Myocyte (in vitro differentiated cells): ENCODE results near the gene MEF2C. TPM values are rescaled to one million over a fixed set of nuclear protein-coding genes. Genes with fewer than 3 reads are reported as not detected.
A peak's percentile ranks its signal among the peaks of the same experiment; 100 is the strongest.

Source experiments
- DNase-seq: peaks from one replicate; pipeline ENCODE4 v3.0.0-alpha.2; 2012; ENCODE audit warnings: low read depth
- total RNA-seq: library from RNA; depleted of rRNA; stranded (reverse); fragments of >200 nt; gene quantifications from 2 replicates; pipeline ENCODE4 v1.2.3, GENCODE V29; 2014

The MEF2C gene
- total RNA-seq, 1 donor from 2014 or later, result 364 TPM

GRCh38 chr5:88690409-88691229 lies 192.4 kb downstream of the MEF2C start:
- DNase-seq, result peak; percentile 74

DNA sequence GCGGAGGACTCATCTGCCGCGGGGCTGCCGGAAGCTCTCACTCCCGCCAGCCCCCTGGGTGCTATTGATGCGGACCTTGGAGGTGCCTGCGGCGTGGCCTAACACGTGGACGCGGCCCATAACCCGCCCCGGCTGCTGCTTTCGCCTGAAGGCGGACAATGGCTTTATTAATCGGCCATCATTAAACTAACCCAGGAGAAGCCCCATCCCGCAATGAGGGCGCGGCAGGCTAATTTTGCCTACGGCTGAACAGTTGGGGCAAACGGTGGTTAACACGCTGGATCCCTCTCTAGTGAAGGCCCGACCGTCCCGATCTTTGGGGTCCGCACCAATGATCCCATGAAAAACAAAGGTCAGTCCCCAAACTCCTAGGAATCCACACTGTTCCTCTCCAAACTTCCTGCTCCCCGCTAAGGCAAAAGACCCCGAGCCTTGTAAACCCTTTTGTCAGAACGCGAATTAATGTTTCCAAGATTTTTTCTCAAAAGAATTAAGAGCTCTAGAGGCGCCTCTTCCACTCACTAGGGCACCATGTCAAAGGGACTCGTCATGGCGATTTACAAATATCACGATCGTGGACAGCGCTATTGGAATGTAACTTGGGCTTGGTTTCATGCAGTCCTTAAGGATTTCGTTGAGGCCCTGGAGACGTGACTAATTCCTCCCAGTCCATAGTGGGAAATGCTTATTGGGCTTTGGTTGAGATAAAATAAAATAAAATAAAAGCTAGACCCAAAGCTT lies 193.1 kb downstream of the MEF2C start:
- peak; percentile 15 for DNase-seq

DNA sequence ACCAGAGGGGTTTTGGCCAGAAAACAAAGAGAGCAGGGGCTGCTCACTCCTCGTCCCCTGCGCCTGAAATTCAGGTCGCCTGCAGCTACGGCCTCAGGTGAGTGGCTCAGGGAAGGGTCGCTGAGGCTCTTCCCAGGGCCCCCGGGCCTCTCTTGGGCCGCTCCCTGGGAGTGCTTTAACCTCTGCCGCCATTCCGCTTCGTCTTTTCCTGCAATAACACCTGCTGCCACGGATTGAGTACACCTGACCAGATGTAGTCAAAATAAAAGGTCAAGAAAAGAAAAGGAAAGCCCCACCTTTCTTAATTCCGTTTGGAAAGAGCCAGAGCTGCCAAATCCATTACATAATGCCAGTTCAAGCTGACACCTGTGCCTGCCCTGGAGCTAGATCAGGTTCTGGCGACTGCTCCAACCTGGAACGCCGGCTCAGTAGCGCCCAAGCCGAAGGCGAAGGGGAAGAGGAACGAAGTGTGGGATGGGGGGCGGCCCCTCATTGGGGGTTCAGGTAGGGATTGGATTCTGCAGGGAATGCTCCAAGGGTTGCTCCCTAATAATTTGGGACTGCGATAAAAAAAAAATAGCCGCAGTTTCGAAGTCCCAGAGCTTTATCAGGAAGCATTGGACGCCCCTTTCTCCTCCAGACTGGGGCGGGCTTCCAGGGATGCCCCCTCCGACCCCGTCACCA lies 193.9 kb downstream of the MEF2C start:
- DNase-seq, result no peak

GRCh38 chr5:88688156-88688983 lies 194.6 kb downstream of the MEF2C start:
- no peak for DNase-seq

DNA sequence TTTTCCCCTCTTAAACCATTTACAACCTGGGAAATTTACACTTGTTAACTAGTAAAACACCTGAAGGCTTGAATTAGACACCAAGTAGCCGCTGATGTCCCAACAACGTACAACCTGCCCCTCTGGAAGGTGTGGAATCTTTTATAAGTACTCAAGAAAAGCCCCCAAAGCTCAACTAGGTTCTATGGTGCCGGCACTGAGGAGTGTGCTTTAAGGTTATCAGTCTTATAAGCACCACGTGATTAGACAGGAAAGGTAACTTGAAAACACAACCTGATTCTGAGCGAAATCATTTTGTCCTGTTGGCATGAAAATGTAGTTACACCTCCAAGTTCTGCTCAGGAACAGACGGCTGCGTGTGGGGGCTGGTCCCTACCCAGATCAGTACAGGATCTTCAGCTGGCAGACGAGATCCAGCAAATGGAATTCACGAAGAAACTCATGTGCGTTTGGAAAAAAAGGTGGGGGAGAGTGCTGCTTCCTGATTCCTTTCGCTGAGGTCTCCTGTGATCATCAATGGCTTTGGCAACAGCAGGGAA lies 195.5 kb downstream of the MEF2C start:
- DNase-seq, result no peak

DNA sequence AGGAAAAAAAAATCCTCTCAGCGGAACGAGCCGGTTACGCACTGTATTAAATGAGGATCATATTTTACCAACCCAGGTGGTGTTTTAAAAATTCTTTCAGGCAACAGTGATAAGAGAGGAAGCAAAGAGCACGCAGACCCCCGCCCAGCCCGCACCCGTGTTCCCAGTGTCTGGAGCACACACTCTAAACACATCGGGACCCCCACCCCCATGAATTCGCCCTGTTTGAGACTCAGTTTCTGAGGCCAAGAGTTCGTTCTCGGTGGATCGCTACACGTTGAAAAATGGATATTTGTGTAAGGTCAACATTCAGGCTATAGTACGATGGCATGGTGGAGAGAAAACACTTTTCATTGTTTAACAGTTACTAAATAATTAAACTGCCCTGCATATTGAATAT lies 196.3 kb downstream of the MEF2C start:
- no peak for DNase-seq

- DNase-seq, result no peak
Measured at GRCh38 chr5:88685591-88686541, 197.1 kb downstream of the MEF2C start.

DNA sequence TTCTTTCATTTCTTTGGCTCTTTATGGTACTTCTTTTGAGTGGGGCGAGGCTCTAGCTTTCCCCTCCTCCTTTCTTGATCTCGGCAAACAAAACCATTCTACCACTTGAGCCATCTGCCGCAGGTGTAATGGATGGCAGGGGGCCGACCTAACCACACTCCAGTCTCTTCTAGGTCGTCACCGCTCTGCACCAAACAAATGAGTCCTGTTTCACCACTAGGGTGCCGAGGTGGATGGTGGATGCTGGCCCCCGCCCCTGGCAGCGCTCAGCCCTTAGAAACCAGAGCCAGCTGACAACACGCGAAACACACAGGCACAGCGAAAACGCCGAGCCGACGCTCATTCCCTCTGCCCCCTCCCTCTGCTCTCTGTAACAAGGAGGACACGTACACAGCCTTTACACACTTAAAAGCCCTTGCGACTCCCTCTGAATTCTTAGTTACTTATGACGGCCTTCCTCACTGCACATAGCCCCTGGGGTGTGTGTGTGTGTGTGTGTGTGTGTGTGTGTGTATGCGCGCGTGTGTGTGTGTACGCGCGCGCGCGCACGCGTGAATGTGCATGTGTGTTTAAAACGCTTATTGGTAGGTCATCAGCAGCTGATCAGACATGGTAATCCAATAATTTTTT lies 199.4 kb downstream of the MEF2C start:
- peak; percentile 28 for DNase-seq

GRCh38 chr5:88682881-88683361 lies 200.1 kb downstream of the MEF2C start:
- no peak for DNase-seq

DNA sequence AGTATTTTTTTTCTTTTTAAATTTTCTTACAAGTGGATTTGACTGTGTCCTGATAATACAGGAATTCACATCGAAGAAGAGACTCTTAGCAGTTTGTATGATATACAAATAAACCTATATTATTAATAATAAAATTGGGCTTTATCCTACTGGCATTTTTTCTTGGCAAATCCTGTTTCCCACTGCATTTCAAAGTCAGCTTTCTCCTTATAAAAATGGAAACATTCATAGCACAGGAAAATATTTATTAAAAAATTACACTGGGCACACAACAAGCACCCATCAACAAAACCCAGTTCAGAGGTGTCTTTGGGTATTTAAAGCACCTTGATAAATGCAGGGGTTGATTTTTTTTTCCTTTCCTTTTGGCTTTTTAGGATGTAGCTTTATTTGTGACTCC lies 200.9 kb downstream of the MEF2C start:
- DNase-seq, result no peak

- no peak for DNase-seq
Measured at GRCh38 chr5:88681211-88681803, 201.7 kb downstream of the MEF2C start.

DNA sequence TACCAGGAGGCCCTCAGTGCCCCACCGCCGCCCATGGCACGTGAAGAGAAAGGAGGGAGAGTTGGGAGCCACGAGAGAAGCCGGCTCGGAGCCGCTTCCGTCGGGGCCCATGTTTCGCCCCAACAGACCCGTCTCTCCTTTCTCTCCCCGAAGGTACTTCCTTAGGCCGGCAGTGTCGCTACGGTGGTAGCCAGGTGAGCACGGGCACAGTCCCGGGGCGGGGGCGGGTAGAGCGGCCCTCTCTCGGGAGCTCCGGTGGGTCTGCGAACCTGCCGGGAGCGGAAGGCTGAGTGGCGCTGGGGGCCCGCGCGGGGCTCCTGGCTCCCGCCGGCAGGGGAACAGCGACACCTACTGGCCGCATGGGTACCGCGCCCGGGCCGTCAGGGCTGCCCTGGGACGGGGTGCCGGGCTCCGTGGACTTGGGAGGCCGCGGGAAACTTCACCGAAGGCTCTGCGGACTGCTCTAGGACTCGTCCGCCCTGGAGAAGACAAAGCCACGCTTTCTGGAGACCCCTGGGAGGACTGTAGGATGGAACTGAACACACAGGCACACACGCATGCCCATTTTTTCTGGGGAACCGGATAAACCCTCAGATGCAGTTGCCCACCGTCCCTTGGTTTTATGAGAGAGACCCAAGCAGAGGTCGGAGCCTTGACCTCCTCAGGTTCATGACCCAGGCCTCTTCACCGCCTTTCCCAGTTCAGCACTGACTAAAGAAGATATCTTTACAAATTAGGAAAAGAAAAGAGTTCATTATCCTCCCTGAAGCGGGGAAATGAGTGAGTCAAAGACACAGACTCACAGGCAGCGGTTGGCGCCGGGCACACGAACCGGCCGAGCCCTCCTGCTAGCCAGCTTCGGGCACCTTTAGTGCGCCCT lies 202.5 kb downstream of the MEF2C start:
- DNase-seq, result peak; percentile 59

DNA sequence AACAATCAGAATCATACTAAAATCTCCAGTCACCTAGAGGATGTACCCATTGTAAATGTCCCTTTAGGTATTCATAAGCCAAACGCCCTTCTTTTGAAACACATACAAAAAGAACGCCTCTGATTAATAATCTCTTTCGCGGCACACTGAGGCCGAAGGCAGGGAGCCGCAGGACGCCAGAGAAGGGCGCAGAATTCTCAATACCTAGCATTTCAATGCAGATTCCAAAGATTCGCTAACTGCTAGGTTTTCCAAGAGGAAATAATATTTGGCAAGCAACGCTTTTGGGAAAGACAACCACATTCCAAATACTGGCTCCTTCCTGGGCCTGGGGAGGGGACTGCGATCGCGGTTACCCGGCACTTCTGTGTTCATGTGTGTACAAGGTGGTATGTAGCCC lies 203.3 kb downstream of the MEF2C start:
- DNase-seq, result no peak

GRCh38 chr5:88678770-88679381 lies 204.1 kb downstream of the MEF2C start:
- DNase-seq, result no peak

DNA sequence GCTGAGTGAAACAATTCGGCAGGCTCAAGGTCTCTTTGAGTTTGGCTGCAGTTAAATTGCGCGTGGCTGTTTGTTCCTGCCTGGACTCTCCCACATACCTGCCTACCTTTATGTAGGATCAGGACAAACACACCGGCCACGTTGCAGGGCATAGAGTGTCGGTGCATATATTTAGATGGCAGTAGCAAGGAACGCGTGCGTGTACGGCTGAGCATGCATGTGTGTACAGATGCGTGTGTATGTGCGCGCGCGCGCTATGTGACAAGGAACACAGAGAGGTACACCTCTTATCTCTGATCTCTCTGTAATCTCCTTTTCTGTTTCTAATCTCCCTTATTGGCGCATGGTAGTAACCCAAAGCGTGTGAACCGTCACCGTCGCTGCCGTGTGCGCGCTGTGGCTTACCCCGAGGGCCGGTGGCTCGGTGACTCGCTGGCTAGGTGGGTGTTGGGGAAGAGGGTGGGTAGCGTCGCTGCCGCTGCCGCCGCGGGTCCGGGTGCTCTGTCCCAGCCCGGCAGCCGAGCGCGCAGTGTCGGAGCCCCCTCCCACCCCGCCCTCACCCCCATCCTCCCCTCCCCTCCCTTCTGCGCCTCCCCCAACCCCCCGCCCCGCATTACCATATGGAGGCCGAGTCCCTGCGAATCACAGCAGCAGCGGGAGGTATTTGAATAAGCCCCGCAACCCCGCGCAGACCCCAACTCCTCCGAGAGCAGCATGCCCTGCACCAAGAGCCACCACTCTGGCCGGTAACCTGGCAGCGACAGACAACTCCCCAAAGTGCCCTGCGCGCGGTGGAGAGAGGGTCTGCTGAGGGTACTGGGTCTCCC lies 204.8 kb downstream of the MEF2C start:
- no peak for DNase-seq

- DNase-seq, result no peak
Measured at GRCh38 chr5:88677376-88677895, 205.5 kb downstream of the MEF2C start.
